ENCODE measurements around the gene HEXIM2.

HEXIM2 gene

DNA sequence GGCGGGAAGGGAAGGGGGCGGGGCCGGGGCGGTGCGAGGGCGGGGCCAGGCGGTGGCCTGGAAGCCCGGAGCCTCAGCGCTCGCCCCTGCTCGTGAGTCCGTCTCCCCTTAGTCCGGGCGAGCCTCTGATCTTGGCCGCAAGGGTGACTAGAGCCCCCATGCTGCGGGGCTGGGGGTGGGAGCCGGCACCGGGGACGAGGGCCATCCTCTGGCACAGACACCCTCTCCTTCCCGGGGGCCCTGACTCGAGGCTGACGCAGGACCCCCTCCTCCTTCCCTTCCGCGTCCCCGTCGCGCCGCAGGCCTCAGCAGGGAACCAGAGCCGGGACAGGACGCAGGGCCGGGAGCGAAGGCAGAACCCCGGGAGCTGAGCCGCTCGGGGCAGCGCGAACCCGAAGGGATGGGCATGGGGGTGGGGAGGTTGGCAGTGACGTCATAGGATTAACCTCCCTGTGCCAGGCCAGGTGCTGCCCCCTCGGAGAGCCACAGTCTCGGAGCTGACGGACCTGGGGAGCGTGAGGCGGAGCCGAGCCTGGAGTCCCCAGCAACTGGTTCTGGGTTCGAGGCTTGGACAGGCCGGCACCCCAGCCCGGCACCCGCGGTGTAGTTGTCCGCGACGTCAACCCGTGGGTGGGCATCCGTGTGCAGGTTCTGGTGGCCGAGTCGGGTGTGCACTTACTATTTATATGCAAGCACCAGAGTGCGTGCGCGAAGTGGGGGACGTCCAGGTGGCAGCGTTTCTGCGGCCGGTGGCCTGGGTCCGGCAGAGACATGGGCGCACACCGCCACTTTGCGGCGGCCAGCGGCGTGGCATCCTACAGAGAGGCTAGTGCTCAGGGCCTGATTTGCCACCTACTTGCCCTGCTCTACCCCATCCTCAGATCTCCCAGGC lies 28.9 kb upstream of the HEXIM2 start:
- ChIA-PET POLR2A (interaction anchor here (0.7 to 2.4 kb wide), 4 partner anchors 16 to 43 kb away, joined by 3 to 20 read pairs (median 4); partner anchors contain the start of genes HEXIM1 and HEXIM2), CTCF (interaction anchor here (0.6 to 10.1 kb wide), 12 partner anchors 9 to 470 kb away, joined by 3 to 301 read pairs (median 6); partner anchors contain the start of gene HEXIM1)
- Histone ChIP-seq H3K9me3 (ENCODE audit: control insufficient read depth, insufficient read depth, low read depth, low read length) (no peaks in the 10 kb centered on the region), H3K36me3 (ENCODE audit: control insufficient read depth in 2 of 2, insufficient read depth in 1 of 2, low read length in 2 of 2) (peaks cover 4 to 9% of the 10 kb centered on the region in 2 experiments; a peak in 1 of 3 replicates), H3K4me3 (ENCODE audit: low read depth, low read length) (peak overlapping the region; percentile 56), H3K4me1 (ENCODE audit: control insufficient read depth, insufficient read depth, low read length) (peaks cover 7% of the 10 kb centered on the region; the same call in 1 of the 2 replicates), H3K27ac (ENCODE audit: extremely low read depth, low read depth, low read length) (peak overlapping the region; percentile 85)
- TF ChIP-seq, protein P1, sequence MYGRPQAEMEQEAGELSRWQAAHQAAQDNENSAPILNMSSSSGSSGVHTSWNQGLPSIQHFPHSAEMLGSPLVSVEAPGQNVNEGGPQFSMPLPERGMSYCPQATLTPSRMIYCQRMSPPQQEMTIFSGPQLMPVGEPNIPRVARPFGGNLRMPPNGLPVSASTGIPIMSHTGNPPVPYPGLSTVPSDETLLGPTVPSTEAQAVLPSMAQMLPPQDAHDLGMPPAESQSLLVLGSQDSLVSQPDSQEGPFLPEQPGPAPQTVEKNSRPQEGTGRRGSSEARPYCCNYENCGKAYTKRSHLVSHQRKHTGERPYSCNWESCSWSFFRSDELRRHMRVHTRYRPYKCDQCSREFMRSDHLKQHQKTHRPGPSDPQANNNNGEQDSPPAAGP (tag by site-specific recombination; IDR thresholded peaks at IDR 0.05): peak; percentile 92
- TF ChIP-seq OVOL3 (tag by site-specific recombination; IDR thresholded peaks at IDR 0.05) (no peak), TCF7L2 (IDR thresholded peaks at IDR 0.05; ENCODE audit: borderline replicate concordance, low read depth, low read length) (no peak; the same call in 1 of the 2 replicates), ZNF341 (tag by site-specific recombination; IDR thresholded peaks at IDR 0.05; ENCODE audit: low read depth) (no peak), ZBTB1 (tag by site-specific recombination; IDR thresholded peaks at IDR 0.05) (0 out of 2 replicates have a peak, but pooled peaks have one; percentile 14), KLF16 (tag by site-specific recombination; IDR thresholded peaks at IDR 0.05) (peak; percentile 82; the same call in 1 of the 2 replicates), ZFP69B (tag by site-specific recombination; IDR thresholded peaks at IDR 0.05) (peak; percentile 21; the same call in 1 of the 2 replicates), ZNF558 (tag by site-specific recombination; IDR thresholded peaks at IDR 0.05) (no peak), ZFP37 (tag by site-specific recombination; IDR thresholded peaks at IDR 0.05) (peak; percentile 73; the same call in 1 of the 2 replicates), SCRT2 (tag by site-specific recombination; IDR thresholded peaks at IDR 0.05) (peak; percentile 62), ZSCAN30 (tag by site-specific recombination; IDR thresholded peaks at IDR 0.05) (peak; percentile 28; the same call in 1 of the 2 replicates), KLF7 (tag by site-specific recombination; IDR thresholded peaks at IDR 0.05; ENCODE audit: borderline replicate concordance) (peak; percentile 51; the same call in 1 of the 2 replicates)
- TF ChIP-seq, protein P2, sequence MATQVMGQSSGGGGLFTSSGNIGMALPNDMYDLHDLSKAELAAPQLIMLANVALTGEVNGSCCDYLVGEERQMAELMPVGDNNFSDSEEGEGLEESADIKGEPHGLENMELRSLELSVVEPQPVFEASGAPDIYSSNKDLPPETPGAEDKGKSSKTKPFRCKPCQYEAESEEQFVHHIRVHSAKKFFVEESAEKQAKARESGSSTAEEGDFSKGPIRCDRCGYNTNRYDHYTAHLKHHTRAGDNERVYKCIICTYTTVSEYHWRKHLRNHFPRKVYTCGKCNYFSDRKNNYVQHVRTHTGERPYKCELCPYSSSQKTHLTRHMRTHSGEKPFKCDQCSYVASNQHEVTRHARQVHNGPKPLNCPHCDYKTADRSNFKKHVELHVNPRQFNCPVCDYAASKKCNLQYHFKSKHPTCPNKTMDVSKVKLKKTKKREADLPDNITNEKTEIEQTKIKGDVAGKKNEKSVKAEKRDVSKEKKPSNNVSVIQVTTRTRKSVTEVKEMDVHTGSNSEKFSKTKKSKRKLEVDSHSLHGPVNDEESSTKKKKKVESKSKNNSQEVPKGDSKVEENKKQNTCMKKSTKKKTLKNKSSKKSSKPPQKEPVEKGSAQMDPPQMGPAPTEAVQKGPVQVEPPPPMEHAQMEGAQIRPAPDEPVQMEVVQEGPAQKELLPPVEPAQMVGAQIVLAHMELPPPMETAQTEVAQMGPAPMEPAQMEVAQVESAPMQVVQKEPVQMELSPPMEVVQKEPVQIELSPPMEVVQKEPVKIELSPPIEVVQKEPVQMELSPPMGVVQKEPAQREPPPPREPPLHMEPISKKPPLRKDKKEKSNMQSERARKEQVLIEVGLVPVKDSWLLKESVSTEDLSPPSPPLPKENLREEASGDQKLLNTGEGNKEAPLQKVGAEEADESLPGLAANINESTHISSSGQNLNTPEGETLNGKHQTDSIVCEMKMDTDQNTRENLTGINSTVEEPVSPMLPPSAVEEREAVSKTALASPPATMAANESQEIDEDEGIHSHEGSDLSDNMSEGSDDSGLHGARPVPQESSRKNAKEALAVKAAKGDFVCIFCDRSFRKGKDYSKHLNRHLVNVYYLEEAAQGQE (tag by site-specific recombination; IDR thresholded peaks at IDR 0.05): no peak
- TF ChIP-seq, protein P3, sequence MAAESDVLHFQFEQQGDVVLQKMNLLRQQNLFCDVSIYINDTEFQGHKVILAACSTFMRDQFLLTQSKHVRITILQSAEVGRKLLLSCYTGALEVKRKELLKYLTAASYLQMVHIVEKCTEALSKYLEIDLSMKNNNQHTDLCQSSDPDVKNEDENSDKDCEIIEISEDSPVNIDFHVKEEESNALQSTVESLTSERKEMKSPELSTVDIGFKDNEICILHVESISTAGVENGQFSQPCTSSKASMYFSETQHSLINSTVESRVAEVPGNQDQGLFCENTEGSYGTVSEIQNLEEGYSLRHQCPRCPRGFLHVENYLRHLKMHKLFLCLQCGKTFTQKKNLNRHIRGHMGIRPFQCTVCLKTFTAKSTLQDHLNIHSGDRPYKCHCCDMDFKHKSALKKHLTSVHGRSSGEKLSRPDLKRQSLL (tag by site-specific recombination; IDR thresholded peaks at IDR 0.05): peak; percentile 69
- TF ChIP-seq, protein P4, sequence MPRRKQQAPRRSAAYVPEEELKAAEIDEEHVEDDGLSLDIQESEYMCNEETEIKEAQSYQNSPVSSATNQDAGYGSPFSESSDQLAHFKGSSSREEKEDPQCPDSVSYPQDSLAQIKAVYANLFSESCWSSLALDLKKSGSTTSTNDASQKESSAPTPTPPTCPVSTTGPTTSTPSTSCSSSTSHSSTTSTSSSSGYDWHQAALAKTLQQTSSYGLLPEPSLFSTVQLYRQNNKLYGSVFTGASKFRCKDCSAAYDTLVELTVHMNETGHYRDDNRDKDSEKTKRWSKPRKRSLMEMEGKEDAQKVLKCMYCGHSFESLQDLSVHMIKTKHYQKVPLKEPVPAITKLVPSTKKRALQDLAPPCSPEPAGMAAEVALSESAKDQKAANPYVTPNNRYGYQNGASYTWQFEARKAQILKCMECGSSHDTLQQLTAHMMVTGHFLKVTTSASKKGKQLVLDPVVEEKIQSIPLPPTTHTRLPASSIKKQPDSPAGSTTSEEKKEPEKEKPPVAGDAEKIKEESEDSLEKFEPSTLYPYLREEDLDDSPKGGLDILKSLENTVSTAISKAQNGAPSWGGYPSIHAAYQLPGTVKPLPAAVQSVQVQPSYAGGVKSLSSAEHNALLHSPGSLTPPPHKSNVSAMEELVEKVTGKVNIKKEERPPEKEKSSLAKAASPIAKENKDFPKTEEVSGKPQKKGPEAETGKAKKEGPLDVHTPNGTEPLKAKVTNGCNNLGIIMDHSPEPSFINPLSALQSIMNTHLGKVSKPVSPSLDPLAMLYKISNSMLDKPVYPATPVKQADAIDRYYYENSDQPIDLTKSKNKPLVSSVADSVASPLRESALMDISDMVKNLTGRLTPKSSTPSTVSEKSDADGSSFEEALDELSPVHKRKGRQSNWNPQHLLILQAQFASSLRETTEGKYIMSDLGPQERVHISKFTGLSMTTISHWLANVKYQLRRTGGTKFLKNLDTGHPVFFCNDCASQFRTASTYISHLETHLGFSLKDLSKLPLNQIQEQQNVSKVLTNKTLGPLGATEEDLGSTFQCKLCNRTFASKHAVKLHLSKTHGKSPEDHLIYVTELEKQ (tag by site-specific recombination; IDR thresholded peaks at IDR 0.05; ENCODE audit: borderline replicate concordance): no peak
- TF ChIP-seq, protein P5, sequence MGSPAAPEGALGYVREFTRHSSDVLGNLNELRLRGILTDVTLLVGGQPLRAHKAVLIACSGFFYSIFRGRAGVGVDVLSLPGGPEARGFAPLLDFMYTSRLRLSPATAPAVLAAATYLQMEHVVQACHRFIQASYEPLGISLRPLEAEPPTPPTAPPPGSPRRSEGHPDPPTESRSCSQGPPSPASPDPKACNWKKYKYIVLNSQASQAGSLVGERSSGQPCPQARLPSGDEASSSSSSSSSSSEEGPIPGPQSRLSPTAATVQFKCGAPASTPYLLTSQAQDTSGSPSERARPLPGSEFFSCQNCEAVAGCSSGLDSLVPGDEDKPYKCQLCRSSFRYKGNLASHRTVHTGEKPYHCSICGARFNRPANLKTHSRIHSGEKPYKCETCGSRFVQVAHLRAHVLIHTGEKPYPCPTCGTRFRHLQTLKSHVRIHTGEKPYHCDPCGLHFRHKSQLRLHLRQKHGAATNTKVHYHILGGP (tag by site-specific recombination; IDR thresholded peaks at IDR 0.05): no peak
- TF ChIP-seq, protein P6, sequence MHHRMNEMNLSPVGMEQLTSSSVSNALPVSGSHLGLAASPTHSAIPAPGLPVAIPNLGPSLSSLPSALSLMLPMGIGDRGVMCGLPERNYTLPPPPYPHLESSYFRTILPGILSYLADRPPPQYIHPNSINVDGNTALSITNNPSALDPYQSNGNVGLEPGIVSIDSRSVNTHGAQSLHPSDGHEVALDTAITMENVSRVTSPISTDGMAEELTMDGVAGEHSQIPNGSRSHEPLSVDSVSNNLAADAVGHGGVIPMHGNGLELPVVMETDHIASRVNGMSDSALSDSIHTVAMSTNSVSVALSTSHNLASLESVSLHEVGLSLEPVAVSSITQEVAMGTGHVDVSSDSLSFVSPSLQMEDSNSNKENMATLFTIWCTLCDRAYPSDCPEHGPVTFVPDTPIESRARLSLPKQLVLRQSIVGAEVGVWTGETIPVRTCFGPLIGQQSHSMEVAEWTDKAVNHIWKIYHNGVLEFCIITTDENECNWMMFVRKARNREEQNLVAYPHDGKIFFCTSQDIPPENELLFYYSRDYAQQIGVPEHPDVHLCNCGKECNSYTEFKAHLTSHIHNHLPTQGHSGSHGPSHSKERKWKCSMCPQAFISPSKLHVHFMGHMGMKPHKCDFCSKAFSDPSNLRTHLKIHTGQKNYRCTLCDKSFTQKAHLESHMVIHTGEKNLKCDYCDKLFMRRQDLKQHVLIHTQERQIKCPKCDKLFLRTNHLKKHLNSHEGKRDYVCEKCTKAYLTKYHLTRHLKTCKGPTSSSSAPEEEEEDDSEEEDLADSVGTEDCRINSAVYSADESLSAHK (tag by site-specific recombination; IDR thresholded peaks at IDR 0.05): peak; percentile 41; the same call in 1 of the 2 replicates
- TF ChIP-seq, protein P7, sequence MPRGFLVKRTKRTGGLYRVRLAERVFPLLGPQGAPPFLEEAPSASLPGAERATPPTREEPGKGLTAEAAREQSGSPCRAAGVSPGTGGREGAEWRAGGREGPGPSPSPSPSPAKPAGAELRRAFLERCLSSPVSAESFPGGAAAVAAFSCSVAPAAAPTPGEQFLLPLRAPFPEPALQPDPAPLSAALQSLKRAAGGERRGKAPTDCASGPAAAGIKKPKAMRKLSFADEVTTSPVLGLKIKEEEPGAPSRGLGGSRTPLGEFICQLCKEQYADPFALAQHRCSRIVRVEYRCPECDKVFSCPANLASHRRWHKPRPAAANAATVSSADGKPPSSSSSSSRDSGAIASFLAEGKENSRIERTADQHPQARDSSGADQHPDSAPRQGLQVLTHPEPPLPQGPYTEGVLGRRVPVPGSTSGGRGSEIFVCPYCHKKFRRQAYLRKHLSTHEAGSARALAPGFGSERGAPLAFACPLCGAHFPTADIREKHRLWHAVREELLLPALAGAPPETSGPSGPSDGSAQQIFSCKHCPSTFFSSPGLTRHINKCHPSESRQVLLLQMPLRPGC (tag by site-specific recombination; IDR thresholded peaks at IDR 0.05): peak; percentile 68; the same call in 1 of the 2 replicates

Data from HEK293 (cell line).